Neural cell (in vitro differentiated cells): ENCODE data around the gene AGPAT4.

Source experiments
- EP300 ChIP-seq: fragments of 450-650 bp; conservative IDR thresholded peaks from 2 replicates; pipeline ENCODE4 v1.6.1; 2014; ENCODE audit warnings: antibody characterized with exemption, mild to moderate bottlenecking, moderate library complexity; ENCODE audit not compliant: poor library complexity, severe bottlenecking
- EZH2 ChIP-seq: fragments of 200-600, 300-800 bp; shearing (Covaris generic), sonication (generic); IDR thresholded peaks from 2 replicates; pipeline ENCODE4 v1.6.1; 2014; ENCODE audit warnings: antibody characterized with exemption, low read length, borderline replicate concordance, mild to moderate bottlenecking; ENCODE audit not compliant: insufficient read depth, poor library complexity, severe bottlenecking
- POLR2AphosphoS5 ChIP-seq: IDR thresholded peaks from 2 replicates; pipeline ENCODE4 v1.6.1; 2012
- RAD21 ChIP-seq: fragments of 450-650 bp; conservative IDR thresholded peaks from 2 replicates; pipeline ENCODE4 v1.6.1; 2014; ENCODE audit warnings: antibody characterized with exemption, mild to moderate bottlenecking, moderate library complexity
- SMC3 ChIP-seq: fragments of 450-650 bp; conservative IDR thresholded peaks from 2 replicates; pipeline ENCODE4 v1.6.1; 2014; ENCODE audit warnings: antibody characterized with exemption, mild to moderate bottlenecking, moderate library complexity; ENCODE audit not compliant: poor library complexity
- TF ChIP-seq, protein P1 (sequence below): fragments of 450-650 bp; IDR thresholded peaks from 2 replicates; pipeline ENCODE4 v1.5.1; 2014; ENCODE audit warnings: antibody characterized with exemption, mild to moderate bottlenecking, moderate library complexity; ENCODE audit not compliant: poor library complexity, severe bottlenecking
- TF ChIP-seq, protein P2 (sequence below): IDR thresholded peaks from 2 replicates; pipeline ENCODE4 v1.6.1; 2012; ENCODE audit warnings: borderline replicate concordance

GRCh38 chr6:161214722-161215121, 59.1 kb downstream of the AGPAT4 start:
- TF ChIP-seq, protein P1, sequence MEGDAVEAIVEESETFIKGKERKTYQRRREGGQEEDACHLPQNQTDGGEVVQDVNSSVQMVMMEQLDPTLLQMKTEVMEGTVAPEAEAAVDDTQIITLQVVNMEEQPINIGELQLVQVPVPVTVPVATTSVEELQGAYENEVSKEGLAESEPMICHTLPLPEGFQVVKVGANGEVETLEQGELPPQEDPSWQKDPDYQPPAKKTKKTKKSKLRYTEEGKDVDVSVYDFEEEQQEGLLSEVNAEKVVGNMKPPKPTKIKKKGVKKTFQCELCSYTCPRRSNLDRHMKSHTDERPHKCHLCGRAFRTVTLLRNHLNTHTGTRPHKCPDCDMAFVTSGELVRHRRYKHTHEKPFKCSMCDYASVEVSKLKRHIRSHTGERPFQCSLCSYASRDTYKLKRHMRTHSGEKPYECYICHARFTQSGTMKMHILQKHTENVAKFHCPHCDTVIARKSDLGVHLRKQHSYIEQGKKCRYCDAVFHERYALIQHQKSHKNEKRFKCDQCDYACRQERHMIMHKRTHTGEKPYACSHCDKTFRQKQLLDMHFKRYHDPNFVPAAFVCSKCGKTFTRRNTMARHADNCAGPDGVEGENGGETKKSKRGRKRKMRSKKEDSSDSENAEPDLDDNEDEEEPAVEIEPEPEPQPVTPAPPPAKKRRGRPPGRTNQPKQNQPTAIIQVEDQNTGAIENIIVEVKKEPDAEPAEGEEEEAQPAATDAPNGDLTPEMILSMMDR = no peak
- TF ChIP-seq, protein P2, sequence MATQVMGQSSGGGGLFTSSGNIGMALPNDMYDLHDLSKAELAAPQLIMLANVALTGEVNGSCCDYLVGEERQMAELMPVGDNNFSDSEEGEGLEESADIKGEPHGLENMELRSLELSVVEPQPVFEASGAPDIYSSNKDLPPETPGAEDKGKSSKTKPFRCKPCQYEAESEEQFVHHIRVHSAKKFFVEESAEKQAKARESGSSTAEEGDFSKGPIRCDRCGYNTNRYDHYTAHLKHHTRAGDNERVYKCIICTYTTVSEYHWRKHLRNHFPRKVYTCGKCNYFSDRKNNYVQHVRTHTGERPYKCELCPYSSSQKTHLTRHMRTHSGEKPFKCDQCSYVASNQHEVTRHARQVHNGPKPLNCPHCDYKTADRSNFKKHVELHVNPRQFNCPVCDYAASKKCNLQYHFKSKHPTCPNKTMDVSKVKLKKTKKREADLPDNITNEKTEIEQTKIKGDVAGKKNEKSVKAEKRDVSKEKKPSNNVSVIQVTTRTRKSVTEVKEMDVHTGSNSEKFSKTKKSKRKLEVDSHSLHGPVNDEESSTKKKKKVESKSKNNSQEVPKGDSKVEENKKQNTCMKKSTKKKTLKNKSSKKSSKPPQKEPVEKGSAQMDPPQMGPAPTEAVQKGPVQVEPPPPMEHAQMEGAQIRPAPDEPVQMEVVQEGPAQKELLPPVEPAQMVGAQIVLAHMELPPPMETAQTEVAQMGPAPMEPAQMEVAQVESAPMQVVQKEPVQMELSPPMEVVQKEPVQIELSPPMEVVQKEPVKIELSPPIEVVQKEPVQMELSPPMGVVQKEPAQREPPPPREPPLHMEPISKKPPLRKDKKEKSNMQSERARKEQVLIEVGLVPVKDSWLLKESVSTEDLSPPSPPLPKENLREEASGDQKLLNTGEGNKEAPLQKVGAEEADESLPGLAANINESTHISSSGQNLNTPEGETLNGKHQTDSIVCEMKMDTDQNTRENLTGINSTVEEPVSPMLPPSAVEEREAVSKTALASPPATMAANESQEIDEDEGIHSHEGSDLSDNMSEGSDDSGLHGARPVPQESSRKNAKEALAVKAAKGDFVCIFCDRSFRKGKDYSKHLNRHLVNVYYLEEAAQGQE = no peak
- no peak for TF ChIP-seq SMC3
- no peak for TF ChIP-seq EZH2
- no peak for TF ChIP-seq RAD21
- no peak for TF ChIP-seq POLR2AphosphoS5
- TF ChIP-seq EP300 = no peak
